MG63 (cell line): ENCODE results near the gene CGGBP1. TPM values are rescaled to one million over a fixed set of nuclear protein-coding genes. Genes with fewer than 3 reads are reported as not detected.

Experiments used
- DNase-seq: peaks from one replicate; pipeline ENCODE4 v3.0.0-alpha.2; 2020
- H3K27me3 ChIP-seq: fragments of 250-450 bp; sonication (Bioruptor Pico); 2 replicates; pipeline ENCODE4 v1.5.1; 2020; ENCODE audit warnings: mild to moderate bottlenecking, moderate library complexity
- H3K36me3 ChIP-seq: fragments of 250-450 bp; sonication (Bioruptor Pico); 2 replicates; pipeline ENCODE4 v1.5.1; 2020; ENCODE audit warnings: mild to moderate bottlenecking, moderate library complexity
- H3K4me3 ChIP-seq: fragments of 250-450 bp; sonication (Bioruptor Pico); 2 replicates; pipeline ENCODE4 v1.5.1; 2020; ENCODE audit warnings: mild to moderate bottlenecking, moderate library complexity
- H3K9me3 ChIP-seq: fragments of 250-450 bp; sonication (Bioruptor Pico); 2 replicates; pipeline ENCODE4 v1.5.1; 2020; ENCODE audit warnings: mild to moderate bottlenecking, moderate library complexity
- total RNA-seq: library from RNA; depleted of rRNA; stranded (reverse); fragments of >200 nt; shearing (Covaris generic); gene quantifications from 2 replicates; pipeline ENCODE4 v1.2.3, GENCODE V29; 2014; ENCODE audit warnings: low replicate concordance; rRNA removed

CGGBP1 gene
- 4.7 and 4.8 TPM in 2 replicates for total RNA-seq

DNA sequence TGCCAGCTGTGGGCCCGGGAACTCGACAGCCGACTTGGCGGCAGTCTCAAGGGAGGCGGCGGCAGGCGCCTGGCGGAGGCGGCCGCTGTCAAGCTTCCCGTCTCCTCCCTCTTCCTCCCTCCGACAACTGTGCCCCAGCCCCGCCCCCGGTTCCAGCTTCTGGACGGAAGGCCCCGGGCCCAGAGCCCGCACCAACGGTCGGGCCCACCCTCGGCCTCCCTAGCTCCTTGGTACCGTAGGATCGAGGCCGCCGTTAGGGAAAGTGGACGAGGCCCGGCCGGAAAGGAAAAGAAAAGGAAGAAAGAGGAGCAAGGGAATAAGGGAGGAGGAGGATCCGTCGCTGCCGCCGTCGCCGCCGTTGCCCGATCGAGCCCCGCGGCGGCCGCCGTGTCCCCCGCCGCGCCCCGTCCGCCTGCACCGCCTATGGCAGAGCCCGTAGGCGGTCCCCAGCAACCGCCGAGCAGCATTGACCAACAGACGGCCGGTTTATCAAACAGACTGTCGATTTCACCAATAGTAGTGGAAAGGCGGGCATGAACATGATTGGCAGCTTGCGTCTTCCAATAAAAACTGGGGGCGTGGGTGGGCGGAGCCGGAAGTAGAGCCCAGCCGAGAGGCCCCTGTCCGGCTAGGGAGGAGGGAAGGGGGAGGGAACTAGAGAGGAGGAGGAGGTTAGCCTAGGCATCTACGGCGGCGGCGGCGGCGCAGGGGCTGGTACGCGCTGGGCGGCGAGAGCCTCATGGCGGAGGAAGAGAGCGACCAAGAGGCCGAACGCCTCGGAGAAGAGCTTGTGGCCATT is at the start of gene CGGBP1, which contains the start of gene ZNF654:
Gene CGGBP1 (minus strand): TSS at position 425 of the 799 bp plus-strand sequence. CDS start 3,029 bp downstream, outside the sequence.
Gene ZNF654 (plus strand): TSS at position 675 of the 799 bp plus-strand sequence. CDS start 65 bp downstream, at position 740.
- Histone ChIP-seq H3K36me3 (peaks cover 25% of the 10 kb centered on the region), H3K27me3 (no peaks in the 10 kb centered on the region), H3K4me3 (peak within 1 kb of the TSS; percentile 74), H3K9me3 (no peaks in the 10 kb centered on the region)
- peak; percentile 93 for DNase-seq

GRCh38 chr3:88105325-88105724 is 46.5 kb upstream of the CGGBP1 start:
- no peak overlapping the region for H3K4me3 ChIP-seq
- H3K27me3 ChIP-seq: no peaks in the 10 kb centered on the region
- H3K9me3 ChIP-seq: no peaks in the 10 kb centered on the region
- no peaks in the 10 kb centered on the region; the same call in 1 of the 2 replicates for H3K36me3 ChIP-seq
- DNase-seq: no peak

- H3K4me3 ChIP-seq: no peak overlapping the region
- no peak for DNase-seq
- no peaks in the 10 kb centered on the region for H3K27me3 ChIP-seq
- no peaks in the 10 kb centered on the region for H3K9me3 ChIP-seq
- no peaks in the 10 kb centered on the region; the same call in 1 of the 2 replicates for H3K36me3 ChIP-seq
Observed at GRCh38 chr3:88101142-88101541, 42.3 kb upstream of the CGGBP1 start.

- no peak for DNase-seq
- no peaks in the 10 kb centered on the region for H3K27me3 ChIP-seq
- no peaks in the 10 kb centered on the region; the same call in none of the 2 replicates for H3K36me3 ChIP-seq
Observed at GRCh38 chr3:88093266-88093665, 34.5 kb upstream of the CGGBP1 start.

DNA sequence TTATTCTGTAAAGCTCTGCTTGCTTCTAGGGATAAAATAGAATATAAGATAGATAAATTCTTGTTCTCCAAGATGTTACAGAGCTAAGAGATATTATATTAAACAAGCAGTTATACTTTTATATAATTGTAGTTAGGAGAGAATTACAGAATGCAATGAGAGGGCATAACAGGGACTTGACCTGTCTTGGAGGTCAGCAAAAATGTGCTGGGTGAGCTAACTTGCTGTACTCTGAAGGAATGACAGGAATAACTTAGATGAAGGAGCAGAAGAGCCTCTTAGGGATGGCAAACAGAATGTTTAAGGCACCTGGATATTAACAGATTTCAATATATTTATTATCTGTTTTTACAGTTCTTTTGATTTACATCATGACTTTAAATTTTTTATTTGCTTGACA is 33.5 kb upstream of the CGGBP1 start:
- no peak for DNase-seq

More at GRCh38 chr3:88093266-88093665, 34.5 kb upstream of the CGGBP1 start:
- Histone ChIP-seq H3K4me3 (no peak overlapping the region), H3K9me3 (no peaks in the 10 kb centered on the region)

GRCh38 chr3:88090681-88091080 is 31.9 kb upstream of the CGGBP1 start:
- H3K4me3 ChIP-seq: no peak overlapping the region
- DNase-seq: no peak

More for the DNA sequence above, 33.5 kb upstream of the CGGBP1 start:
- Histone ChIP-seq H3K9me3 (no peaks in the 10 kb centered on the region), H3K36me3 (no peaks in the 10 kb centered on the region; the same call in none of the 2 replicates), H3K27me3 (no peaks in the 10 kb centered on the region), H3K4me3 (no peak overlapping the region)

DNA sequence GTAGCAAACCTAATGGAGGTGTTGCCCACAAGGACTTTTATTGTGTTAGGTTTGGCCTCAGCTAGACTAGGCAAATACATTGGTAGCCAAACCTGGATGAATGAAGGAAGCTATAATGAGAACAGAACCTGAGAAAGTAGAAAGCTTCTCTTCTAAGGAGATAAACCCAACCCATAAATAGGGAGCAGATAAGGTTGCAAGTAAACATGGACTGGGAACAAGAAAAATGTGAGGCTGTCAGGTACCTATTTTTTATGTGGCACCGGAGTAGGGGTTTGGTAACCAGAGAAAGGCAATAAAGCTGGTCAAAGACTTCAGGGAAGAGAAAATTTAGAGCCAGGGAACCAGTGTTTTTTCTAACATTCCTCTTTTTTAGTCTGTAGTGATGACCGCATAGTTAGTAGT is 25.3 kb upstream of the CGGBP1 start:
- Histone ChIP-seq H3K36me3 (no peaks in the 10 kb centered on the region), H3K4me3 (no peak overlapping the region), H3K9me3 (no peaks in the 10 kb centered on the region), H3K27me3 (no peaks in the 10 kb centered on the region)
- DNase-seq: no peak

More at GRCh38 chr3:88090681-88091080, 31.9 kb upstream of the CGGBP1 start:
- H3K9me3 ChIP-seq: no peaks in the 10 kb centered on the region
- H3K27me3 ChIP-seq: no peaks in the 10 kb centered on the region
- no peaks in the 10 kb centered on the region; the same call in none of the 2 replicates for H3K36me3 ChIP-seq

GRCh38 chr3:88082854-88083253 is 24.0 kb upstream of the CGGBP1 start:
- no peak overlapping the region for H3K4me3 ChIP-seq
- DNase-seq: no peak

DNA sequence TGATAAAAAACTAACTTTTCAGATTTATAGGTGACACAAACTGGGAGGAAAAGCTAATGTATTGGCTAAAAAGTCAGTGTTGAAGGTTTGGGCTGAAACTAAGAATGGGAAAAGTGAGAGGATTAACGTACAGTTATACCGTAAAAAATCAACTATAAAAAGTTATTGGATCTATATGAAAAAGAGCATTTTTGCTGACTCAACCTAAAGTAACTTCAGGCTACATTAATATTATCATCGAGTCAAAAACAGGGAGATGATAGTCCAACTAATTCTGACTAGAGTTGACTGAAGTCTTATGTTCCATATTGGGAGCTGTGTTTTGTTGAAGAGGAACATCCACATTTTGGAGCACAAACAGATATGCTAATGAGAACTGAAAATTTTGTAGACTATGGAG is 20.1 kb upstream of the CGGBP1 start:
- no peaks in the 10 kb centered on the region for H3K27me3 ChIP-seq
- H3K4me3 ChIP-seq: no peak overlapping the region
- no peaks in the 10 kb centered on the region for H3K9me3 ChIP-seq
- H3K36me3 ChIP-seq: no peaks in the 10 kb centered on the region
- DNase-seq: no peak

More at GRCh38 chr3:88082854-88083253, 24.0 kb upstream of the CGGBP1 start:
- Histone ChIP-seq H3K27me3 (no peaks in the 10 kb centered on the region), H3K36me3 (no peaks in the 10 kb centered on the region), H3K9me3 (no peaks in the 10 kb centered on the region)

DNA sequence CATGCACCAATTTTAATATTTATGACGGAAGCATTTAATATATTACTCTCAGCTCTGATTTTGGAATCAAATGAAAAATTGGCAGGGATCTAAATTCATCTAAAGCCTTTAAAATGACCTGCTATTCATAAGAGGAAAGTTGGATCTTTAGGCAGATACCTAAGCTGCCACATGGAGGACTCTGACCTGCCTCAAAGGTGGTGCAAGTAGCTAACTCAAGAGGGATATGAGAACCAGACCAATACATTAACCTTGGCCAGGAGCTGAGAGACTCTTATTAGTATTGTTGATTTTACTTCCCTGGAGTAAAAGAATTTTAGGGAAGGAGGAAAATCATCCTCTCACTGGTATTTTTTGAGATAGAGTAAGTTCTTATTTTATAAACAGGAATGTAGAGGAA is 17.9 kb upstream of the CGGBP1 start:
- Histone ChIP-seq H3K9me3 (no peaks in the 10 kb centered on the region), H3K4me3 (no peak overlapping the region), H3K36me3 (0 out of 2 replicates have a peak, but pooled peaks cover 2% of the 10 kb centered on the region), H3K27me3 (no peaks in the 10 kb centered on the region)
- no peak for DNase-seq

DNA sequence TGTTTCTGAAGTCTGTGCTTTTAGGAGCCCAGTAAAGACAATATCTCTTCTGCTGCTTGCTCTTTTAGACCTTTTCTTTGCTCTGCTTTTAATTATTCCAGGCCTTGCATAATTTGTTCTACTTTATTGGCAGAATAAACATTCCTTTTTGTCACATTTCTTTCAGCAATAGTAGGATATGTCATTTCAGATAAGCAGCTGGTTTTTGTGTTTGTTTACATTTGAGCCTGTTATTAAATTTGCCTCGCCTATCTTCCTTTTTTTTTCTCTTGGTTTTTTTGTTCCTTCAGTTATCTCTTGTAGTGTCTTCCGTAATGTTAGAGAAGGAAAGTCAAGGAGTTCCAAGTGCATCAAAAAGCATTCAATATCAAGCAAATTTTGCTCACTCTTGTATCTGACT is 16.7 kb upstream of the CGGBP1 start:
- H3K4me3 ChIP-seq: no peak overlapping the region
- no peaks in the 10 kb centered on the region for H3K9me3 ChIP-seq
- H3K36me3 ChIP-seq: 0 out of 2 replicates have a peak, but pooled peaks cover 2% of the 10 kb centered on the region
- H3K27me3 ChIP-seq: no peaks in the 10 kb centered on the region
- DNase-seq: no peak

- no peak for DNase-seq
- Histone ChIP-seq H3K27me3 (no peaks in the 10 kb centered on the region), H3K36me3 (0 out of 2 replicates have a peak, but pooled peaks cover 2% of the 10 kb centered on the region), H3K9me3 (no peaks in the 10 kb centered on the region), H3K4me3 (no peak overlapping the region)
Observed at GRCh38 chr3:88075072-88075471, 16.3 kb upstream of the CGGBP1 start.

- H3K36me3 ChIP-seq: peaks cover 10% of the 10 kb centered on the region
- H3K4me3 ChIP-seq: no peak overlapping the region
- no peak for DNase-seq
- no peaks in the 10 kb centered on the region for H3K27me3 ChIP-seq
- H3K9me3 ChIP-seq: no peaks in the 10 kb centered on the region
Observed at GRCh38 chr3:88061746-88062145, 2.9 kb upstream of the CGGBP1 start.

GRCh38 chr3:88059380-88060170 is 770 bp upstream of the CGGBP1 start:
- Histone ChIP-seq H3K9me3 (no peaks in the 10 kb centered on the region), H3K36me3 (peaks cover 25% of the 10 kb centered on the region), H3K27me3 (no peaks in the 10 kb centered on the region), H3K4me3 (peak overlapping the region; percentile 74)
- no peak for DNase-seq

- no peak for DNase-seq
- H3K4me3 ChIP-seq: peak overlapping the region; percentile 74
- peaks cover 25% of the 10 kb centered on the region for H3K36me3 ChIP-seq
- H3K27me3 ChIP-seq: no peaks in the 10 kb centered on the region
- H3K9me3 ChIP-seq: no peaks in the 10 kb centered on the region
Observed at GRCh38 chr3:88058306-88058580, 562 bp downstream of the CGGBP1 start.

DNA sequence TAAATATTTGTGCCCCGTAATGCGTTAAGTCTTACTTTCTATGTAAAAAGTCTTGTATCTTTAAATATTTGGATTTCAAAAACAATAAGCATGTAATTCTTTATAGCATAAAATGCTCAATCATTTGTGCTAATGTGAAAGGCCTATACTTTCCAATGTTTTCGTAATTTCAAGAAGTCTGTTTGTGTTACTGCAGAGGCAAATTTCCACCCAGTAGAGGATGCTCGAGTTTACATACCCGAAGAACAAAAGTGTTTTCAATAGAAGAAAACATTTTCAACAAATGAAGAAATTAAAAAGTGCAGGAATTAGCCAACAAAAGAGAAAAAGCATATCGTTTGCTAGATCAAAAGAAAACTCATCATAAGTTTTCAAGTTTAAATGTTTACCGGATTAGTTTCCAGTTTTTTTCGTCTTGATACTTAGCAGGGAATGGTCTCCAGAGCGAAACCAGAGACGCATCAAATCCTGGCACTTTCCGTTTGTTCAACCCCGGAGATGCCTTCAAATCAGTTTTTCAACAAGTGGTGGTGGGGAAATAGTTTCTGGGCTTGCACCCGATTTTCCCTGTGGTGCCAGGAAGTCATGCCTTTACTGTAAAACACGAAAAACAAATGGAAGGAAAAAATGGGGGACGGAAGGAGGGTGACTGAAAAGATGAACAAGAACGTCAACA is 1.0 kb downstream of the CGGBP1 start:
- DNase-seq: no peak
- H3K4me3 ChIP-seq: peak overlapping the region; percentile 74
- H3K27me3 ChIP-seq: no peaks in the 10 kb centered on the region

GRCh38 chr3:88046766-88047165 is 12.0 kb downstream of the CGGBP1 start:
- no peaks in the 10 kb centered on the region for H3K27me3 ChIP-seq
- H3K9me3 ChIP-seq: no peaks in the 10 kb centered on the region
- no peak overlapping the region for H3K4me3 ChIP-seq
- H3K36me3 ChIP-seq: no peaks in the 10 kb centered on the region
- no peak for DNase-seq

More for the DNA sequence above, 1.0 kb downstream of the CGGBP1 start:
- H3K9me3 ChIP-seq: no peaks in the 10 kb centered on the region
- H3K36me3 ChIP-seq: peaks cover 25% of the 10 kb centered on the region
